A549 (cell line): ENCODE data around the gene MBNL1. TPM values are rescaled to one million over a fixed set of nuclear protein-coding genes. Genes with fewer than 3 reads are reported as not detected.
A peak's percentile ranks its signal among the peaks of the same experiment; 100 is the strongest.

ENCODE experiments used
- ATAC-seq, 2 experiments: fragments of 200-7000 bp in 1 of 2; fragments of >200 bp in 1 of 2; cut with Nextera tagmentation in 1 of 2; cut with Tn5 transposase in 1 of 2; 3 replicates each; pipeline versions ENCODE4 v1.8.0 to v1.9.1; 2018 to 2020; ENCODE audit warnings: mild to moderate bottlenecking in 1 of 2, moderate library complexity in 1 of 2
- CTCF ChIA-PET: fragments of 300-600 bp; sonication (Branson Sonifier 250); formaldehyde crosslinking; extraction: SDS; loops from one replicate; lab custom pipeline; 2021; ENCODE audit warnings: antibody characterized with exemption, inconsistent platforms; lab: Yijun Ruan, JAX
- POLR2A ChIA-PET: fragments of 350-600 bp; formaldehyde crosslinking; extraction: SDS; loops from one replicate; lab custom pipeline; 2021; ENCODE audit warnings: antibody characterized with exemption, inconsistent platforms; lab: Yijun Ruan, JAX
- DNase-seq, 2 experiments: peaks; one replicate each; pipeline versions ENCODE4 v3.0.0 to v3.0.0-alpha.2; 2011 to 2016; ENCODE audit warnings: low read depth in 1 of 2, low spot score in 1 of 2
- FAIRE-seq: peaks from 2 replicates; lab custom pipeline; 2011; peaks lifted over from hg19 to GRCh38; lab: Jason Lieb, UNC
- H3K27ac ChIP-seq, 2 experiments: fragments of >200 bp; sonication (Bioruptor Twin); formaldehyde crosslinking; 3 replicates each; pipeline ENCODE4 v1.5.1; 2016 to 2017
- H3K4me1 ChIP-seq: fragments of >200 bp; sonication (Bioruptor Twin); formaldehyde crosslinking; 3 replicates; pipeline ENCODE4 v1.6.1; 2016
- H3K4me2 ChIP-seq: fragments of >200 bp; sonication (Bioruptor Twin); formaldehyde crosslinking; 3 replicates; pipeline ENCODE4 v1.6.1; 2016
- H3K4me3 ChIP-seq: fragments of >200 bp; sonication (Bioruptor Twin); formaldehyde crosslinking; 3 replicates; pipeline ENCODE4 v1.5.1; 2016
- H3K9me3 ChIP-seq: fragments of >200 bp; sonication (Bioruptor Twin); formaldehyde crosslinking; 3 replicates; pipeline ENCODE4 v1.6.1; 2016
- CBX8 ChIP-seq: fragments of 200-600 bp; sonication (generic); IDR thresholded peaks from 2 replicates; pipeline ENCODE4 v1.6.1; 2016
- CEBPB ChIP-seq, 2 experiments: fragments of >200 bp in 1 of 2; sonication (Bioruptor Twin) in 1 of 2; formaldehyde crosslinking in 1 of 2; IDR thresholded peaks; 2 replicates each; pipeline ENCODE4 v1.6.1; 2012 to 2016
- CHD4 ChIP-seq: fragments of 200-600 bp; sonication (generic); IDR thresholded peaks from 2 replicates; pipeline ENCODE4 v1.6.1; 2016; ENCODE audit warnings: antibody characterized with exemption, mild to moderate bottlenecking, borderline replicate concordance
- EHF ChIP-seq: fragments of 250-450 bp; sonication (Bioruptor Pico); IDR thresholded peaks from 2 replicates; pipeline ENCODE4 v1.5.0; 2020; ENCODE audit warnings: mild to moderate bottlenecking
- EP300 ChIP-seq, 2 experiments: fragments of >200 bp; sonication (Bioruptor Twin); formaldehyde crosslinking; IDR thresholded peaks; 2 replicates in 1 of 2; 3 replicates in 1 of 2; pipeline ENCODE4 v1.6.1; 2016 to 2017
- FOSL2 ChIP-seq, 2 experiments: fragments of 450-650 bp in 1 of 2; fragments of >200 bp in 1 of 2; sonication (Bioruptor Twin) in 1 of 2; formaldehyde crosslinking; IDR thresholded peaks; 2 replicates each; pipeline versions ENCODE4 v1.5.0 to v1.6.1; 2016 to 2020; ENCODE audit warnings: mild to moderate bottlenecking in 1 of 2, moderate library complexity in 1 of 2
- JUN ChIP-seq, 2 experiments: fragments of >200 bp; sonication (Bioruptor Twin); formaldehyde crosslinking; IDR thresholded peaks; 2 replicates in 1 of 2; 3 replicates in 1 of 2; pipeline ENCODE4 v1.6.1; 2016 to 2017
- JUNB ChIP-seq: fragments of >200 bp; sonication (Bioruptor Twin); formaldehyde crosslinking; IDR thresholded peaks from 2 replicates; pipeline ENCODE4 v1.6.1; 2016
- MYC ChIP-seq: IDR thresholded peaks from 2 replicates; pipeline ENCODE4 v1.6.1; 2012; ENCODE audit warnings: mild to moderate bottlenecking, inconsistent platforms, low read length, improper control_type of control experiment, borderline replicate concordance
- NFE2L2 ChIP-seq: fragments of 150-350 bp; conservative IDR thresholded peaks from 2 replicates; pipeline ENCODE4 v1.6.1; 2014; ENCODE audit warnings: low read length
- NR3C1 ChIP-seq: fragments of >200 bp; sonication (Bioruptor Twin); formaldehyde crosslinking; IDR thresholded peaks from 3 replicates; pipeline ENCODE4 v1.6.1; 2017
- RARB ChIP-seq: fragments of 250-450 bp; sonication (Bioruptor Pico); IDR thresholded peaks from 2 replicates; pipeline ENCODE4 v1.8.0; 2021; ENCODE audit warnings: mild to moderate bottlenecking, moderate library complexity
- RCOR1 ChIP-seq: fragments of 150-350 bp; IDR thresholded peaks from 2 replicates; pipeline ENCODE4 v1.6.1; 2014; ENCODE audit warnings: antibody characterized with exemption, low read length, low read depth
- RNF2 ChIP-seq: fragments of 200-600 bp; sonication (generic); IDR thresholded peaks from 2 replicates; pipeline ENCODE4 v1.6.1; 2016; ENCODE audit warnings: low read depth, mild to moderate bottlenecking, antibody characterized with exemption, moderate library complexity, borderline replicate concordance
- ZC3H11A ChIP-seq: fragments of 450-650 bp; IDR thresholded peaks from 2 replicates; pipeline ENCODE4 v1.6.1; 2014; ENCODE audit warnings: antibody characterized with exemption, mild to moderate bottlenecking
- WGBS: methylation state at CpG from one replicate; pipeline ENCODE4 v1.1.6; 2017; ENCODE audit errors: missing lambda C conversion rate; 5-methylcytosine and 5-hydroxymethylcytosine counted together
- polyA plus RNA-seq, 4 experiments: library from polyadenylated mRNA; depleted of rRNA in 3 of 4; stranded (reverse); fragments of >200 nt; fragmentation: RNase III in 1 of 4; extraction: RNeasy Plus Mini Kit Qiagen cat#74134 plus additional on column Dnase treatment in 1 of 4; gene quantifications; 2 replicates in 3 of 4; 3 replicates in 1 of 4; pipeline ENCODE4 v1.2.3, GENCODE V29; 2011 to 2017
- TF ChIP-seq, protein P1 (sequence below): fragments of >200 bp; sonication (Bioruptor Twin); formaldehyde crosslinking; IDR thresholded peaks from 3 replicates; pipeline ENCODE4 v1.6.1; 2016
- TF ChIP-seq, protein P2 (sequence below): IDR thresholded peaks from 2 replicates; pipeline ENCODE4 v1.6.1; 2012
- TF ChIP-seq, protein P3 (sequence below): fragments of 150-350 bp; IDR thresholded peaks from 2 replicates; pipeline ENCODE4 v1.6.1; 2014; ENCODE audit warnings: low read depth, mild to moderate bottlenecking, low read length
- TF ChIP-seq, protein P4 (sequence below): IDR thresholded peaks from 2 replicates; pipeline ENCODE4 v1.6.1; 2012

MBNL1 gene
- polyA plus RNA-seq, 2 of the 4 experiments (the other 2 are of a cell fraction): 60.5 to 92.5 TPM

DNA sequence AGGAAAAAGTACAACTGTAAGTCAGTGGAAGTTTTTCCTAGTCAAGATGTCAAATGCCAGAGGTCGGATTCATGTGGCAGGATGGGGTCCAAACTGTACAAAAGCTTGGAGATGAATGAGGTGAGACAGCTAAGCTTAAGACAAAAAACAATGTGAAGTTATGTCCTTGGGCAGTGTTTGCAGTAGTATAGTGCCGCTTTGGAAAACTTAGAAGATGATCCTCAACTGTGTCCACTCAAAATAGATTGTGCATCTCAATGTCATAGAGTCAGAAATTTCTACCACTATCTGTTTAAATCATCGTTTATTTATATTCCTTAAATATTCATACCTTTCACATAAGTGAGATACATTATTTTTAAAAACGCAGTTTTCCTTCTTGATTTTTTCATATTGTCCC, 77.3 kb downstream of the MBNL1 start:
- CTCF ChIA-PET: interaction anchor here (1.4 kb wide), 1 partner anchor 14 kb away, joined by 4 read pairs; no protein-coding TSS in a partner anchor
- DNase-seq: no peak
- peaks cover 34% of the 10 kb centered on the region for H3K4me1 ChIP-seq
- no peak overlapping the region for H3K4me2 ChIP-seq
- no peak overlapping the region for H3K27ac ChIP-seq
- H3K4me3 ChIP-seq: no peak overlapping the region
- POLR2A ChIA-PET: no interaction called here
- no peaks in the 10 kb centered on the region for H3K9me3 ChIP-seq
- TF ChIP-seq RNF2 (no peak), RARB (no peak)
- no peak for ATAC-seq
- FAIRE-seq: no peak
- WGBS: 96% methylated on average over 4 of the region's 4 CpGs

DNA sequence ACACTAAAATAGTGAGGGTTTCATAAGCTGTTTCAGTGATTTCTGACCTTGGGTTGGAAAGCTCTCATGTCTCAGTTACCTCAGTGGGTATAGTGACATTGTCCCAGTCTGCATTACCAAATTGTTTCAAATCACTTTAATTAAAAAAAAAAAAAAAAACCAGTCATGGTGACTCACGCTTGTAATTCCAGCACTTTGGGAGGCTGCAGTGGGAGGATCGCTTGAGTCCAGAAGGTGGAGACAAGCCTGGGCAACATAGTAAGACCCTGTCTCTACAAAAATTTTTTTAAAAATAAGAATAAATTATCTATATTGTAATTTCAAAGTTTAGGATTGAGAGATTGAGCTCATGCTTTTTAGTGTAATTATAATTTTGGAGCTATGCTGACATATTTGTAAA, 78.0 kb downstream of the MBNL1 start:
- Histone ChIP-seq H3K4me3 (no peak overlapping the region), H3K4me1 (peaks cover 34% of the 10 kb centered on the region), H3K4me2 (no peak overlapping the region), H3K27ac (no peak overlapping the region), H3K9me3 (no peaks in the 10 kb centered on the region)
- TF ChIP-seq FOSL2 (IDR thresholded peaks at IDR 0.05) (no peak), FOSL2 (CRISPR knock-in tag; IDR thresholded peaks at IDR 0.05) (peak; percentile 43), JUN (IDR thresholded peaks at IDR 0.05) (no peak)
- TF ChIP-seq, protein P1, sequence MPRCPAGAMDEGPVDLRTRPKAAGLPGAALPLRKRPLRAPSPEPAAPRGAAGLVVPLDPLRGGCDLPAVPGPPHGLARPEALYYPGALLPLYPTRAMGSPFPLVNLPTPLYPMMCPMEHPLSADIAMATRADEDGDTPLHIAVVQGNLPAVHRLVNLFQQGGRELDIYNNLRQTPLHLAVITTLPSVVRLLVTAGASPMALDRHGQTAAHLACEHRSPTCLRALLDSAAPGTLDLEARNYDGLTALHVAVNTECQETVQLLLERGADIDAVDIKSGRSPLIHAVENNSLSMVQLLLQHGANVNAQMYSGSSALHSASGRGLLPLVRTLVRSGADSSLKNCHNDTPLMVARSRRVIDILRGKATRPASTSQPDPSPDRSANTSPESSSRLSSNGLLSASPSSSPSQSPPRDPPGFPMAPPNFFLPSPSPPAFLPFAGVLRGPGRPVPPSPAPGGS: no peak
- CTCF ChIA-PET: interaction anchor here (1.4 kb wide), 1 partner anchor 14 kb away, joined by 4 read pairs; no protein-coding TSS in a partner anchor
- no peak for FAIRE-seq
- no peak for ATAC-seq
- POLR2A ChIA-PET: no interaction called here
- no peak for DNase-seq
- WGBS: 89% methylated on average over 2 of the region's 2 CpGs

DNA sequence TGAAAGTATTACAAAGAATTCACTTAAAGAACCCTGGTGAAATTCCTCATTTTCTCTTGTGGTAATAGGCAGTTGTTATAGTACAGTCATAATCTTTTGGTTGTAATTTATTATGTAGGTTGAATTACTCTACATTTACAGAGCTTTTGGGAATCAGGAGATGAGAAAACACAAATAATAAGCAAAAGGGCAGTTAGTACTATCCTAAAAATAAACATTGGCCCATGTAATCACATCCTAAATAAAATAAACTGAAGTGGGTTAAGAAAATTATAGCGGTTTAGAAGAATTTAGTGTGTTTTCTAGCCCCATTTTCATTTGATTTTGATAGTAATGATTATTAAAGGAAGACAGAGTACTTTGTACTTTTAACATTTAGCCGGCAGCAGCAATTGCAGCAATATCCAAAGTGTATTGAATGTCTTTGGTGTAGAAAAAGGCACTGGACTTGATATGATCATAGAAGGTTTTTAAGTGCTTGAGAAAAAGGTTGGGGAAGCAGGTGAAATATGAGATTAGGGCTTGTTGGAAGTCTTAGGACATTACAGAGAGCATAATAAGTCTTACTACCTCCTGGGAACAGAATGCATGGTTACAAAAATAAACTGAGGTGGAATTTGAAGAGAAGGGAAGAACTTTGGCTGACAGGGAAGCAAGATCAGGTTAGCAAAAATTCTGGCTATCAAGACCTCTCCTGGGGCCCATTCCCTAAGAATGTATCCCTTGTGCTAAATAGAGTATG, 79.9 kb downstream of the MBNL1 start:
- Histone ChIP-seq H3K9me3 (no peaks in the 10 kb centered on the region), H3K4me3 (no peak overlapping the region), H3K4me2 (peak overlapping the region; percentile 41; the same call in 2 of the 3 replicates), H3K4me1 (peaks cover 34% of the 10 kb centered on the region), H3K27ac (peak overlapping the region in 1 of 2 experiments; percentile 40; a peak in 2 of 6 replicates)
- CTCF ChIA-PET: no interaction called here
- no peak for ATAC-seq
- DNase-seq: no peak
- TF ChIP-seq NFE2L2: no peak
- no peak for TF ChIP-seq MYC
- no peak for TF ChIP-seq ZC3H11A
- TF ChIP-seq EHF (CRISPR knock-in tag): no peak
- no peak for TF ChIP-seq CHD4
- TF ChIP-seq RARB: no peak
- TF ChIP-seq RCOR1: no peak
- TF ChIP-seq, protein P2, sequence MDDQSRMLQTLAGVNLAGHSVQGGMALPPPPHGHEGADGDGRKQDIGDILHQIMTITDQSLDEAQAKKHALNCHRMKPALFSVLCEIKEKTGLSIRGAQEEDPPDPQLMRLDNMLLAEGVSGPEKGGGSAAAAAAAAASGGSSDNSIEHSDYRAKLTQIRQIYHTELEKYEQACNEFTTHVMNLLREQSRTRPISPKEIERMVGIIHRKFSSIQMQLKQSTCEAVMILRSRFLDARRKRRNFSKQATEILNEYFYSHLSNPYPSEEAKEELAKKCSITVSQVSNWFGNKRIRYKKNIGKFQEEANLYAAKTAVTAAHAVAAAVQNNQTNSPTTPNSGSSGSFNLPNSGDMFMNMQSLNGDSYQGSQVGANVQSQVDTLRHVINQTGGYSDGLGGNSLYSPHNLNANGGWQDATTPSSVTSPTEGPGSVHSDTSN: no peak
- TF ChIP-seq JUNB: no peak
- no peak for TF ChIP-seq CBX8
- TF ChIP-seq, protein P3, sequence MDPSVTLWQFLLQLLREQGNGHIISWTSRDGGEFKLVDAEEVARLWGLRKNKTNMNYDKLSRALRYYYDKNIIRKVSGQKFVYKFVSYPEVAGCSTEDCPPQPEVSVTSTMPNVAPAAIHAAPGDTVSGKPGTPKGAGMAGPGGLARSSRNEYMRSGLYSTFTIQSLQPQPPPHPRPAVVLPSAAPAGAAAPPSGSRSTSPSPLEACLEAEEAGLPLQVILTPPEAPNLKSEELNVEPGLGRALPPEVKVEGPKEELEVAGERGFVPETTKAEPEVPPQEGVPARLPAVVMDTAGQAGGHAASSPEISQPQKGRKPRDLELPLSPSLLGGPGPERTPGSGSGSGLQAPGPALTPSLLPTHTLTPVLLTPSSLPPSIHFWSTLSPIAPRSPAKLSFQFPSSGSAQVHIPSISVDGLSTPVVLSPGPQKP: no peak
- TF ChIP-seq NR3C1: no peak
- no peak for TF ChIP-seq EP300 (IDR thresholded peaks at IDR 0.05)
- TF ChIP-seq, protein P4, sequence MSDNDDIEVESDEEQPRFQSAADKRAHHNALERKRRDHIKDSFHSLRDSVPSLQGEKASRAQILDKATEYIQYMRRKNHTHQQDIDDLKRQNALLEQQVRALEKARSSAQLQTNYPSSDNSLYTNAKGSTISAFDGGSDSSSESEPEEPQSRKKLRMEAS: no peak
- no peak for TF ChIP-seq CEBPB (IDR thresholded peaks at IDR 0.05)
- no peak for FAIRE-seq
- 71% methylated on average over 2 of the region's 2 CpGs for WGBS
- POLR2A ChIA-PET: no interaction called here
